HG02798 (cell line): ENCODE results near the gene CEP120.
A peak's percentile ranks its signal among the peaks of the same experiment; 100 is the strongest.

Experiments used
- ATAC-seq: cut with Tn5 transposase; IDR thresholded peaks from one replicate; pipeline ENCODE4 v1.9.1; 2021; ENCODE audit warnings: mild to moderate bottlenecking; ENCODE audit not compliant: unreplicated experiment, poor library complexity

Gene CEP120

GRCh38 chr5:123398058-123398733 is 25.0 kb downstream of the CEP120 start:
- ATAC-seq, result peak; percentile 51

- no peak for ATAC-seq
Observed at GRCh38 chr5:123397538-123397937, 25.7 kb downstream of the CEP120 start.

GRCh38 chr5:123391009-123391408 is 32.2 kb downstream of the CEP120 start:
- no peak for ATAC-seq

- no peak for ATAC-seq
Observed at GRCh38 chr5:123389794-123390193, 33.4 kb downstream of the CEP120 start.

- no peak for ATAC-seq
Observed at GRCh38 chr5:123387313-123387712, 35.9 kb downstream of the CEP120 start.

GRCh38 chr5:123382252-123382651 is 41.0 kb downstream of the CEP120 start:
- ATAC-seq, result no peak

- ATAC-seq, result no peak
Observed at GRCh38 chr5:123371575-123372179, 51.5 kb downstream of the CEP120 start.

- no peak for ATAC-seq
Observed at GRCh38 chr5:123369371-123369968, 53.7 kb downstream of the CEP120 start.

- ATAC-seq, result no peak
Observed at GRCh38 chr5:123367739-123368138, 55.5 kb downstream of the CEP120 start.

GRCh38 chr5:123365156-123365555 is 58.0 kb downstream of the CEP120 start:
- ATAC-seq, result no peak

- ATAC-seq, result no peak
Observed at GRCh38 chr5:123364441-123365155, 58.6 kb downstream of the CEP120 start.

- ATAC-seq, result no peak
Observed at GRCh38 chr5:123360910-123361309, 62.3 kb downstream of the CEP120 start.

- ATAC-seq, result no peak
Observed at GRCh38 chr5:123360201-123360571, 63.0 kb downstream of the CEP120 start.

GRCh38 chr5:123359454-123360200 is 63.6 kb downstream of the CEP120 start:
- ATAC-seq, result no peak

- no peak for ATAC-seq
Observed at GRCh38 chr5:123358751-123359150, 64.5 kb downstream of the CEP120 start.

- no peak for ATAC-seq
Observed at GRCh38 chr5:123358304-123358703, 64.9 kb downstream of the CEP120 start.

GRCh38 chr5:123351820-123352219 is 71.4 kb downstream of the CEP120 start:
- ATAC-seq, result no peak

GRCh38 chr5:123351240-123351639 is 72.0 kb downstream of the CEP120 start:
- no peak for ATAC-seq

- ATAC-seq, result no peak
Observed at GRCh38 chr5:123350742-123351141, 72.5 kb downstream of the CEP120 start.

- no peak for ATAC-seq
Observed at GRCh38 chr5:123344816-123345426, 78.3 kb downstream of the CEP120 start.
